Lower leg skin (tissue), 4 donors: ENCODE data around the gene ANKH. TPM values are rescaled to one million over a fixed set of nuclear protein-coding genes. Genes with fewer than 3 reads are reported as not detected.

Experiments used
- DNase-seq, 2 donors: peaks; one replicate each; pipeline ENCODE4 v3.0.0-alpha.2; 2019; ENCODE audit warnings: low spot score in 2 of 2
- H3K4me3 ChIP-seq: fragments of 200-600 bp; sonication (generic); 2 replicates; pipeline ENCODE4 v1.5.1; 2017; ENCODE audit warnings: mild to moderate bottlenecking, low read depth; ENCODE audit not compliant: poor library complexity, severe bottlenecking
- POLR2A ChIP-seq, 2 donors: fragments of 450-650 bp; IDR thresholded peaks; one replicate each; pipeline ENCODE4 v1.6.1; 2016 to 2017; ENCODE audit warnings: antibody characterized with exemption in 2 of 2, mild to moderate bottlenecking in 1 of 2, moderate library complexity in 1 of 2
- WGBS, 2 donors: methylation state at CpG; one replicate each; pipeline ENCODE4 v1.1.5; 2018; 5-methylcytosine and 5-hydroxymethylcytosine counted together
- intact Hi-C: fragments of 100-400 bp; cut with DNase I; formaldehyde crosslinking; loops from one replicate; pipeline ENCODE4 v1.15.0; 2023; ENCODE audit warnings: low total_unique reads
- total RNA-seq, 4 donors: library from RNA; depleted of rRNA; stranded (reverse); fragments of >200 nt; gene quantifications; one replicate each; pipeline ENCODE4 v1.1.0, GENCODE V29; 2016
- TF ChIP-seq, protein P1 (sequence below), 3 donors: fragments of 450-650 bp; IDR thresholded peaks; one replicate each; pipeline ENCODE4 v1.5.1; 2016; ENCODE audit warnings: antibody characterized with exemption in 3 of 3, mild to moderate bottlenecking in 3 of 3, moderate library complexity in 2 of 3

Gene ANKH
- total RNA-seq, 4 donors from 2014 or later: 44.0 to 84.8 (median 67.9) TPM

DNA sequence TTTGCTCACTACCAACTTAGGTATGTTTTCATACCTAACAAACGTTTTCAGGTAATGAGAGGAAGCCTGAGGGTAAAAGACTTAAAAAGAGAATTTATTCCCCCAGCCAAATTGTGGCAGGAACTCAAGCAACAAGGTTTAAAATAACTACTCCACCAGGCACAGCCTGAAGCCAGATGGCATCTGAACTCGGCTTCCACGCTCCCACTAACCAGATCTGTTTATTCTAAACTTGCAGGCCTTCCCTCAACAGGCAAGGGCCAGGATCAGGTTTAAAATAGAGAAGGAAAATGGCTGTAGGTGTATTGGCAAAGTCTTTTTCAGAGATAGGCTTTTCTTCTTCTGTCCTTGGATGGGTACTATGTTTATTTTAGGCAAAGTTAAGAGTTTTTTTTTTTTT lies 117.6 kb downstream of the ANKH start:
- 48% methylated on average over 3 of the region's 3 CpGs for WGBS, 2 donors
- TF ChIP-seq, protein P1, sequence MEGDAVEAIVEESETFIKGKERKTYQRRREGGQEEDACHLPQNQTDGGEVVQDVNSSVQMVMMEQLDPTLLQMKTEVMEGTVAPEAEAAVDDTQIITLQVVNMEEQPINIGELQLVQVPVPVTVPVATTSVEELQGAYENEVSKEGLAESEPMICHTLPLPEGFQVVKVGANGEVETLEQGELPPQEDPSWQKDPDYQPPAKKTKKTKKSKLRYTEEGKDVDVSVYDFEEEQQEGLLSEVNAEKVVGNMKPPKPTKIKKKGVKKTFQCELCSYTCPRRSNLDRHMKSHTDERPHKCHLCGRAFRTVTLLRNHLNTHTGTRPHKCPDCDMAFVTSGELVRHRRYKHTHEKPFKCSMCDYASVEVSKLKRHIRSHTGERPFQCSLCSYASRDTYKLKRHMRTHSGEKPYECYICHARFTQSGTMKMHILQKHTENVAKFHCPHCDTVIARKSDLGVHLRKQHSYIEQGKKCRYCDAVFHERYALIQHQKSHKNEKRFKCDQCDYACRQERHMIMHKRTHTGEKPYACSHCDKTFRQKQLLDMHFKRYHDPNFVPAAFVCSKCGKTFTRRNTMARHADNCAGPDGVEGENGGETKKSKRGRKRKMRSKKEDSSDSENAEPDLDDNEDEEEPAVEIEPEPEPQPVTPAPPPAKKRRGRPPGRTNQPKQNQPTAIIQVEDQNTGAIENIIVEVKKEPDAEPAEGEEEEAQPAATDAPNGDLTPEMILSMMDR (IDR thresholded peaks at IDR 0.05): no peak
- no peak for TF ChIP-seq POLR2A (IDR thresholded peaks at IDR 0.05)
- H3K4me3 ChIP-seq: no peak overlapping the region
- intact Hi-C loops: no loop called here
- no peak for DNase-seq

DNA sequence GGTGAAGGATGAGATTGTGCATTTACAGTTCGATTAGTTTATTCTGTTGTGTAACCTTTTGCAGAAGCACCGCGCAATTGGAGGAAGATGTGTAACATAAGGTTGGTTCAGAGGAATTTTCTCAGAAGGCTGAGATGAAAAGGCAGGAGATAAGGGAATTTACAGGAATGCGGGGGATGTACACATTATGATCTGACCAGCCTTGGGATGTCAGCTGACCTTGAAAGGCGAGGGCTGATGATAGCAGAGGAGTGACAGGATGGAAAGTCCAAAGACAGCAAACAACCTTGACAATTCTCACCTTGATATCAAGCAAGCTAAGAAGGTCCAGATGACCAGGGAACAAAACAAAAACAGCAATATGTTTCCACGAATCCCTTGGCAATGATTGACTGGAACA lies 118.3 kb downstream of the ANKH start:
- WGBS, 2 donors: 88 to 90% methylated on average over 6 of the region's 6 CpGs
- no peak overlapping the region for H3K4me3 ChIP-seq
- intact Hi-C loops: no loop called here
- TF ChIP-seq POLR2A (IDR thresholded peaks at IDR 0.05): no peak
- TF ChIP-seq, protein P1 (IDR thresholded peaks at IDR 0.05): no peak
- no peak for DNase-seq

DNA sequence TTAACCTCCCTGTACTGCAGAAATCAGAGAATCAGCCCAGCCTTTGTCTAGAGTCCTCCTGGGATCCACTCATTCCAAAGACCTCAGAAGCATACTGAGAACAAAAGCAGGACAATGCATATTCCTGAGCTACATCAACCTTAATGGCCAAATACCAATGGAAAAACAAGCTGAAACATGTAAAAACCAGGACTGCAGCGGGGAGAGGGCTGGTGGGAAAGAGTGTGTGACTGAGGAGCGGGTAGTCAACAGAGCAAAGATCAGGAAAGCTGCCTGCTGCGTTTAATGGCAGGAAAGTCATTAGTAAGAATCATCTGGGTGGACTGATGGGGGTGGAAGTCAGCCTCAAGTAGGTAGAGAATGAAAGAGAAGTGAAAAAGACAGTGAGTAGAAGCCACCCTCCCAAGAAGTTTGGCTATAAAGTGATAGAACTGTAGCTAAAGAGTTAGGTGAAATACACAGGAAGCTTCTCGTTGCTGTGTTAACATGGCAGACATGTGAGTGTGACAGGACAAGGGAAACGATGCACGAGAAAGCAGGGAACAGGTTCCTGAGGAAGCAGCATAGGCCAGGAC lies 119.0 kb downstream of the ANKH start:
- WGBS, 2 donors: 78 to 79% methylated on average over 6 of the region's 6 CpGs
- H3K4me3 ChIP-seq: no peak overlapping the region
- intact Hi-C loops: no loop called here
- DNase-seq: no peak
- no peak for TF ChIP-seq POLR2A (IDR thresholded peaks at IDR 0.05)
- TF ChIP-seq, protein P1 (IDR thresholded peaks at IDR 0.05): no peak

DNA sequence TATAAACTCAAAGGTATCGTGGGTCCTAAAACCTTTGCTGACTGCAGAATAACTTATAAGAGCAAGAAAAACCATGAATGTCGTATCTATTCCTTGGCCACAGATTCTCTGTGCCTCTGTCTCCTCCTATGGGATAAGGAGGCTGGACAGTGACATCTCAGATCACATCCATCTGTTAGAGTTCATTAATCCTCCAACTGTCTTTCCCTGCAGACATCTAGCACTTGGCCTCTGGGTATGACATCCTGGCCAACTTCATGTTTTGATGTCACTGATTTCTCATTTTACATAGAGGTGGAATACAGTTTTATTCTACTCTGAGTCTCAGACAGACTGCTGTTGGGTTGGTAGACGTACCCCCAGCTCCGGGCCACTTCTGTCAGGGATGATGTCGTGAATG lies 120.9 kb downstream of the ANKH start:
- intact Hi-C loops: no loop called here
- WGBS, 2 donors: 94 to 96% methylated on average over 5 of the region's 5 CpGs
- DNase-seq: no peak
- TF ChIP-seq, protein P1 (IDR thresholded peaks at IDR 0.05): no peak
- H3K4me3 ChIP-seq: no peak overlapping the region

DNA sequence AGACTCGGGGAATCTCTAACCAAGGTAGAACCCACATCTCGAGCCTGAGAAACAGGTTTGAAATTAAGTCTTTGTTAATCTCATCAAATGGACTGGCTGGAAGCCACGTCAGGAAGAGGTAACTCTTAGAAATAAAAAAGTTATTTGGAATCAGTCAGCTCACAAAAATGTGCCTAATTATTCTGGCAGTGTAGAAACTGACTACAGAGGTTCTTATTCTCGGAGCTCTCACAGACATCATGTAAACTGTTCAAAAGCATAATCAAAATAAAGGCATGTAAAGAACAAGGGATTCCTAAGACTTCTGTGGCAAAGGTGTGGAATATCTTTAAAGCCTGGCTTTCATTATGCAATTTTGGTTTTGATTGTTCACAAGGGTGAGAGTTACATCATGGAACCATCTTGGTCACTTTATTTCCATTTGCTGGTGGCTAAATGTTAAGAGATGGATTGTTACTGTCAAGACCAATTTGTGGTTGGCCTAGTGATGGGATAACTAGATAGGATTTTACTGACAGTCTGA lies 121.9 kb downstream of the ANKH start:
- 50 to 52% methylated on average over 4 of the region's 4 CpGs for WGBS, 2 donors
- H3K4me3 ChIP-seq: no peak overlapping the region
- DNase-seq: no peak
- intact Hi-C loops: no loop called here
- no peak for TF ChIP-seq POLR2A (IDR thresholded peaks at IDR 0.05)
- TF ChIP-seq, protein P1 (IDR thresholded peaks at IDR 0.05): no peak
